GM19239 (cell line): ENCODE results near the gene RAB4A.

Experiments used
- DNase-seq: peaks from one replicate; pipeline ENCODE4 v3.0.0; 2011; ENCODE audit warnings: low spot score; ENCODE audit not compliant: insufficient read length
- FAIRE-seq: peaks from 2 replicates; lab custom pipeline; 2011; peaks lifted over from hg19 to GRCh38; lab: Jason Lieb, UNC

Gene RAB4A

DNA sequence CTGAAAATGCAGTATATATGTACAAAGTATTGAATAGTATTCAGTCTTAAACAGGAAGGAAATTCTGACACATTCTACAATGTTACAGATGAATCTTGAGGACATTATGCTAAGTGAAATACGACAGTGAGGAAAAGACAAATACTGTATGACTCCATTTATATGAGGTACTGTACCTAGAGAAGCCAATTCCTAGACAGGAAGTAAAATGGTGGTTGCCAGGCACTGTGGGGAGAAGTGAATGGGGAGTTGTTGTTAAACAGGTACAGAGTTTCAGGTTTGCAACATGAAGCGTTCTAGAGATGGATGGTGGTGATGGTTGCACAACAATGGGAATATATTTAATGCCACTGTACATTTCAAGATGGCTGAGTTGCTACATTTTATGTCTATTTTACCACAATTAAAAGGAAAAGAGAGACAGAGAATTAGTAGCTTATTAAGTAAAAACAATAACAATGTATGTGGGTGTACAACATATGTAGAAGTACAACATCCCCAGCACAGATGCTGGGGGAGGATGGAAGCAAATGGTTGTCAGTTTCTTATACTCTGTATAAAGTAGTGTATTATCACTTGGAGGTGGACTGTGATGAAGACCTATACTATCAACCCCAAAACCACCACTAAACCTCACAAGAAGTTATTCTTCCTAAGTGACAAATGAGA lies 3.9 kb upstream of the RAB4A start:
- no peak for FAIRE-seq
- DNase-seq, result no peak

- no peak for DNase-seq
- FAIRE-seq, result no peak
Observed at GRCh38 chr1:229268505-229268904, 2.4 kb upstream of the RAB4A start.

- FAIRE-seq, result peak; percentile 35
- no peak for DNase-seq
Observed at GRCh38 chr1:229271448-229272159, 693 bp downstream of the RAB4A start.

DNA sequence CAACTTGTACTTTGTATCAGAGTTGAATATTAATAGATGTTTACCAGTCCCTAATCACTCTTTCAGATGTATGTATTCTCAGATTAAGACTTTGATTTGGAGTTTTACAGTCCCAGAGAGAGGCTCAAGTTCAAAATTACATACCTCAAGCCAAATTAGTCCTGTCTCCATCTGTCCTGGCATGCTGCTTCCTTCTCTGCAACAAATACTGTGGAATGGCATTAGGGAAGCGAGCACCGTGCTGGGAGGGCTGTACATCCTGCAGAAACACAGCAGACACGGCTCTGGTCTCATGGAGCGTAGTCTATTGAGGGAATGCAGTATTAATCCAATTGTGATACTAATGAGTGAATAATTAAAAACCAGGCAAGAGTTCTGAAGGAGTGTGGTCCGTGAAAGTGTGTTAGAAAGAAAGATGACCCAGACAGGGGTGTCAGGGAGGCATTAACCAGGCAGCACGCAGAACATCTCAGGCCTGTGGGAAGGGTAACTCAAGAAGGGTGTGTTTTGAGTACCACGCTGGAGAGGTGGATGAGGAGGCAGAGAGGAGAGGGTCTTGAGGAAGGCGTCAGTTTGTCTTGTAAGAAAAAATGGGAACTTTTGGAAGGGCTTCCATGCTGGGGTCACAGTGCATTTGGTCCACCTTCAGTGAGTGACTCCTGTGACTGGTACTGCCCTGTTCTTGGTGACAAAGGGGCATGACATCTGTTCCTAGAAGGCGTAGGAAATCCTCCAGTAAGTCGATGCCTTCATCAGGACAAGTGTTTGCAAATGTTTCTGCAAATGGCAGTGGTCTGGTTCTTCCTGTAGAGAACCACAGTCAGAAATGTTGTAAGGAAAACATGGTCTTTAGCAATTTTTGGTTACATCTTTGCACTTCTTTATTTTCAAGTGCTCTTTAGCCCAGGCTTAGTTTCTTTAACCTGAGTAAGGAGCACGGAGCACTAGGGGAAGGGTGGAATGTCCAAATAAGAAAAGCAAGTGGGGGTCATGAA lies 1.6 kb downstream of the RAB4A start:
- DNase-seq (no peak), FAIRE-seq (peak; percentile 51)

DNA sequence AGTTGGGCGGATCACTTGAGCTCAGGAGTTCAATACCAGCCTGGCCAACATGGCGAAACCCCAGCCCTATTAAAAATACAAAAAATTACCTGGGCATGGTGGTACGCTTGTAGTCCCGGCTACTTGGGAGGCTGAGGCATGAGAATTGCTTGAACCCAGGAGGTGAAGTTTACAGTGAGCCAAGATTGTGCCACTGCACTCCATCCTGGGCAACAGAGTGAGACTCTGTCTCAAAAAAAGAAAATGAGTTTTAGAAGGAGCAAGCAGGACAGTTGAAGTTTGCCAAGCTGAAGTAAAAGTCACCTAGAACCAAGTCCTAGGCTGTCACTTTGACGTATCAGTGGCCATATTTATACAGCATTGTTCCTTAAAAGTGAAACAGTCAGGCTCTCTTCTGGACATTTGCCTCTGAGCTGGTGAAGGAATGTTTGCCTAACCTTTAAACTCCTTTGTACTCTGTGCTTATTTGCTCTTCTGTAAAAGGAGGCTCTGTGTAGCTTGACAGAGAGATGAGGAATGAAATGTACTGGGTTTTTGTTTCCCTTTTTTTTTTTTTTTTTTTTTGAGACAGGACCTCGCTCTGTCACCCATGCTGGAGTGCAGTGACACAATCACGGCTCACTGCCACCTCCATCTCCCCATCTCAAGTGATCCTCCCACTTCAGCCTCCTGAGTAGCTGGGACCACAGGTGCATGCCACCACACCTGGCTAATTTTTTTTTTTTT lies 2.8 kb downstream of the RAB4A start:
- FAIRE-seq, result no peak
- no peak for DNase-seq

- FAIRE-seq (no peak), DNase-seq (no peak)
Observed at GRCh38 chr1:229275005-229275404, 4.1 kb downstream of the RAB4A start.

DNA sequence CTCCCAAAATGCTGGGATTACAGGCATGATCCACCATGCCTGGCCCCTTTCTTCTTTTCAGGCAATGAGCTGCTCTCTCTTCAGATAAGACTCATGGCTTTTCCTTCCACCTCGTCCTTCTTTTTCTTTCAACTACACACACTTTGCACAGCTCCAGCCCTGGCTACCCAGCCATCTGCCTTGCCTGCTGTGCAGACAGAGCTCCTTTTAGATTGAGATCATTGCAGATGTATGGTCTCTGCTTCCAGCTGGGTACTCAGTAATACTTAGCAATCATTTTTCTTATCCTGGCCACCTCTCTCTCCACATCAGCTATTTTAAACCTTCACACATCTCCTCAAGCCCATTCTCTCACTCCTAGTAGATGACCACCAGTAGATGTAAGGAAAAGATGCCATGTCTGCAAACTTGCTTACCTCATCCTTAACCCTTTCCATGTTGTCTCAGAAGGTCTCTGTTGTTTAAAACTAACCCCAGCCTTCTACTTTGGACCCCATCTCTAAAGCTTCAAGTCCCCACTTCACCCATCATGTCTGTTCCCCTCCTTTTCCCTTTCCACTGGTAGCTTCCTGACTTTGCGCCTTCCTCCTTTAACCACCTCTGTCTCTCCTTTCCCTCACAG lies 7.3 kb downstream of the RAB4A start:
- DNase-seq, result no peak
- no peak for FAIRE-seq

DNA sequence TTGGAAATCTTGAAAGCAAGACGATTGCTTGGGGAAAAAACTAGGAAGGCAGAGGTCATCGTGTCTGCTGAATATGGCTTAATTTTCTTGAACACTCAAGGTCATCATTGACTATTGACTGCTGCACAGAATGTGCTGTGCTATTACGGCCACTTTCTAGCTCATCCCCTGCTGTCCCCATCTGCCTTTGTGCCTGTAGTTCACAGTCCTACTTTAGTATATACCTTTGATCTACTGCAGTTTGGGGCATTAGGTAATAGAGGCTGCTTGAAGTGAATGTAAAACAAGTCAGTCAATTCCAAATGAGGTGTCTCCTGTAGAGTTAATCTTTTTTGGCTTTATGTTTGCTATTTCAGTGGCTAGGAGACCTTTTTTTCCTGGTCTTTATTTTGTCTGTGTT lies 8.3 kb downstream of the RAB4A start:
- DNase-seq (no peak), FAIRE-seq (no peak)

- DNase-seq (no peak), FAIRE-seq (no peak)
Observed at GRCh38 chr1:229280037-229280828, 9.3 kb downstream of the RAB4A start.

DNA sequence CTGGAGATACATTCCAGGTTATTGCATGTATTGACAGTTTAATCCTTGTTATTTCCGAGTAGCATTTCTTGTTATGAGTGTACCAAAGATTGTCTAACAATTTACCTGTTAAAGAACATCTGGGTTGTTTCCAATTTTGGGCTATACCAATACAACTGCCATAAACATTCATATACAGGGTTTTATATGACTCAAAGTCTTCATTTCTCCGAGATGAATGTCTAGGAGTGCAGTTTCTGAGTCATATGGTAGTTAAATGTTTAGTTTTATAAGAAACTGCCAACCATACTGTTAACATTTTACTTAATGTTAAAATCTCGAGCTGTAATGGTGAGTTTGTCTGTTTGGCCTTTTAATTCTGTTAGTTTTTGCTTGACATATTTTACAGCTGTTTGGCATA lies 10.0 kb downstream of the RAB4A start:
- DNase-seq (no peak), FAIRE-seq (no peak)

GRCh38 chr1:229281339-229281926 lies 10.5 kb downstream of the RAB4A start:
- no peak for FAIRE-seq

DNA sequence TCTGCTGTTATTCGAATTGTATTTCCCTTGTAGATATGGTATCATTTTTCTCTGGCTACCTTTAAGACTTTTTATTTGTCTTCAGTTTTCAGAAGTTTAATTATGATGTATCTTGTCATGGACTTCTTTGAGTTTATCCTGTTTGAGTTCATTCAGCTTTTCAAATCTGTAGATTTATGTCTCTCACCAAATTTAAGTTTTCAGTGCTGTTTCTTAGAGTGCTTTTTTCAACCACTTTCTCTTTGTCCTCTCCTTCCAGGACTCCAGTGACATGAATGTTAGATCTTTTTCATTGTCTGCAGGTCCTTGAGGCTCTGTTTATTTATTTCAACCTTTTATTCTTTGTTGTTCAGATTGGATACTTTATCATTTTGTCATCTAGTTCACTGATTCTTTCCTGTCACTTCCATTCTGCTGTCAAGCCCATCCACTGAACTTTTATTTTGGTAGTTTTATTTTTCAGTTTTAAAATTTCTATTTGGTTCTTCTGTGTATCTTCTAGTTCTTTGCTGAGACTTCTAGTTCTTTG lies 11.4 kb downstream of the RAB4A start:
- FAIRE-seq (peak; percentile 26), DNase-seq (no peak)

More at GRCh38 chr1:229281339-229281926, 10.5 kb downstream of the RAB4A start:
- DNase-seq, result no peak

GRCh38 chr1:229283183-229283611 lies 12.3 kb downstream of the RAB4A start:
- DNase-seq (no peak), FAIRE-seq (no peak)

- no peak for DNase-seq
- FAIRE-seq, result no peak
Observed at GRCh38 chr1:229284887-229285286, 14.0 kb downstream of the RAB4A start.

- no peak for FAIRE-seq
- DNase-seq, result no peak
Observed at GRCh38 chr1:229285440-229285839, 14.5 kb downstream of the RAB4A start.

- FAIRE-seq, result peak; percentile 62
Observed at GRCh38 chr1:229286099-229286766, 15.3 kb downstream of the RAB4A start.

GRCh38 chr1:229287267-229287666 lies 16.4 kb downstream of the RAB4A start:
- DNase-seq (no peak), FAIRE-seq (no peak)

More at GRCh38 chr1:229286099-229286766, 15.3 kb downstream of the RAB4A start:
- DNase-seq, result no peak

- no peak for DNase-seq
- FAIRE-seq, result no peak
Observed at GRCh38 chr1:229288516-229288915, 17.6 kb downstream of the RAB4A start.
